NCI-H526 (cell line): Measurements from ENCODE around the gene SEPTIN10.

Experiments used
- DNase-seq, 2 experiments: peaks; one replicate each; lab custom pipeline; 2025; lab: John Stamatoyannopoulos, UW

SEPTIN10 gene

DNA sequence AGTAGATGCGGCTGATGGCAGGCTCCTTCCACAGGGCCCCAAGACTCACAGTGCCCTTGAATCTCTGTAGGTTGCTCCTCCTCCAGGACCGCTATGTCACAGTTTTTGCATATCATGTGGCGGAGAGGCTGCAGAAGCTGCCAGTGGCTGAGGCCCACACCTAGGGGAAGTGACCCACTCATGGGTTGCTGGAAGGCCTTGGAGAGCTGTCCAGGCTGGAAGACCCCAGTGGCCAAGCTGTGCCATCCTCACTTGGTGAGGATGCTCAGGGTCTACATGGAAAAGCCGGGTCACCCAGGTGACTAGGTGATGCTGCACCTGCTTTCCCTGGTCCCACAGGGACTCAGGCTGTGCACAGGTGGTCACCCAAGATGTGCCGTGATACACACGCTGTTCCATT lies 90.6 kb downstream of the SEPTIN10 start:
- DNase-seq, result no peak

- DNase-seq, result no peak
Observed at GRCh38 chr2:109522063-109522374, 91.7 kb downstream of the SEPTIN10 start.

- no peak for DNase-seq
Observed at GRCh38 chr2:109521233-109522062, 92.3 kb downstream of the SEPTIN10 start.

DNA sequence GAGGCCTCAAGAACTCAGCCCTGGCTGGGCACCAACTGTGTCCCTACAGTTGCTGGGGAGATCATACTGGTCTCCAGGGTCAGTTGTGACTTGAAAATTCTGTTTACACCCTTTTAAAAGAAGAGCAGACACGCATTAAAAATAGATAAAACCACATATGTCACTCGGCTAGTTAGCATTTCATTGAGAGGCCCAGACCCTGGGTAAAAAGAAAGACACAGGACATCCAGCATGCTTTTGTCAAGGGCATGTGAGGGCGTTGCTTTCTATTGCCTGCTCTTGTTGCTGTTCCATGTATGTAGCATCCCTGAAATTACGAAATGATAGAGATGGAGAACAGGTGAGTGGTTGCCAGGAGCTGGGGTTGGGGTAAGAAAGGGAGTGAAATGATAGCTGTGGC lies 94.3 kb downstream of the SEPTIN10 start:
- DNase-seq, result no peak

- DNase-seq, result no peak
Observed at GRCh38 chr2:109517118-109517889, 96.5 kb downstream of the SEPTIN10 start.

DNA sequence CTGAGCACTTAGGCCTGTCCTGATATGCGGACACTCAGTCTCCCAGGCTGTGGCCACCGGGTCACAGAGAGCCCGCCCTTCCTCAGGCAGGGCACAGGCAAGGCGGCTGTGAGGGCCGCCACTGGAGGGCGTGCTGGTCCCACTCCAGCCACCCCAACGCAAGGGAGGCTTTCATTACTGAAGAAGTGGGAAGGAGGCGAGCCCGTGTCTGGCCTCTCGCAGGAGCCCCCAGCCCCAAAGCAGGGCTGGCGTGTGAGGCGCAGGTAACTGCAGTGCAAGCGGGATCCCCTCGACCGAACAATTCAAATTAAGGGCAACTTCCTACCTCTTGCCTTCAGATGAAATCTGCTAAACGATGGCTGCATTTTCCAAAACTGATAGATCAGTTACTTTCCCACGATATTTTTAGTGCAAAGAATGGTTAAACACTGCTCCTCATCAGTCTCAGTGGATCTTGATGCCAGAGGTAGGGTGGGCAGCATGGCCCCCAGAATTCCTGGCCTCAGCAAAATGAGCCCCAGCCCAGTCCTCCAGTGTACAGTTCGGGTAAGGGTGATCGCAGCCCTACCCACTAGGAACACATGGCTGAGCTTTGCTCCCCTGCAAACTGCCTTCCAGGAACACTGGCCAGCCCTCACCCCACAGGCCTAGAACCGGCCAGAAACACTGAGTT lies 97.2 kb downstream of the SEPTIN10 start:
- DNase-seq, result peak; percentile 18 to 76

DNA sequence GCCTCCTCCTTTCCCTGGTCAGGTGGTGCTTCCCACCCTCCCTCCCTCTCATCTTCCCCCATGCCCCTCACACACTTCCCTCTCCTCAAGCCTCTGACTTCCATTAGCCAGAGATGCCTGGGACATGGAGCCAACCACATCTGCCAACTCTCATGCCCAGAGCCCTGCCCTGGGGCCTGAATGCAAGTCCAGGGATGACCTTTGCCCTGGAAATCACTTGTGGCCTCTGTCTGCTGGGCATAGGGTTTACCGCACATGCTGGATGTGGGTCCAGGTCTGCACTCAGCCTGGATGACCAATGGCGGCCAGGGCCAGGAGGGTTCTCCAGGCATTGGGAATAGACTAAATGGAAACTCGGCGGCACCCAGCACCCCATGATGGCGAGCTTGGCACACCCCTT lies 98.9 kb downstream of the SEPTIN10 start:
- no peak for DNase-seq

DNA sequence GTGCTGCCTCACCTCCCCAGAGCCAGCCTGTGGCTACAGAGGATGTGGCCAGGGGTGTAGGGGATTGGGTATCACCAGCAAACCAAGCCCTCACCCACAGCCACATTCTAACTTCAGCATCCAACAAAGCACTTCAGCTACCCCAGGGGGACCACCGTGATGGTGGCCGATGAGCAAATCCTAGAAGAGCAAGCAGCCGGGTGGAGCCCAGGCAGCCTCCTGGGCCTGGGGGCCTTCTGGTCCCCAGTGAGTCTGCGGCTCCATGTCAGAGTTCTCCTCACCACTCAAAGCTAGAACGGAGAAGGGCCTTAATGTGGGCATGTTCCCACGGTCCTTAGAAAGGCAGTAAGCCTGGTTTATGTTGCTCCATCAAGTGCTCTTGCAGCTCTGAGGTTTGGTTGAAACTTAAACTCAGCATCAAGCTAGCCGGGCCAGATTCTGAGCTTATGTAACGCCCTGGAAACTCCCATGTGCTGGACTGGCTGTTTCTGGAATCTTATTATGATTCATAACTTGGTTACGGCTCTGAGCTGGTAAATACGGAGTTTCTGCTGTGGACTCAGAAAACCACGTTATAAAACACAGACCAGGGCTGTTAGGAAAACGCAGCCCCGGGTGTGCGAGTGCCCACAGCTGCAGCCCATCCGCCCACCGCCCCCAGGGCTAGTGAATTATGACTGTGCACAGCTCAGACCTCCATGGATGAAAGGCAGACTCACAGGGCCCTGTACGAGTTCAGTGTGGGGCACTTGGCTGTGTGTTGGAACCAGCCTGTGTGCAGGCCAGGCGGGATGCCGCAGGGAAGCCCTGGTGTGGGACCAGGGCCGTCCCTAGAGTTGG lies 99.8 kb downstream of the SEPTIN10 start:
- no peak for DNase-seq

- DNase-seq, result no peak
Observed at GRCh38 chr2:109513230-109513629, 100.5 kb downstream of the SEPTIN10 start.

- no peak for DNase-seq
Observed at GRCh38 chr2:109512076-109512475, 101.7 kb downstream of the SEPTIN10 start.

DNA sequence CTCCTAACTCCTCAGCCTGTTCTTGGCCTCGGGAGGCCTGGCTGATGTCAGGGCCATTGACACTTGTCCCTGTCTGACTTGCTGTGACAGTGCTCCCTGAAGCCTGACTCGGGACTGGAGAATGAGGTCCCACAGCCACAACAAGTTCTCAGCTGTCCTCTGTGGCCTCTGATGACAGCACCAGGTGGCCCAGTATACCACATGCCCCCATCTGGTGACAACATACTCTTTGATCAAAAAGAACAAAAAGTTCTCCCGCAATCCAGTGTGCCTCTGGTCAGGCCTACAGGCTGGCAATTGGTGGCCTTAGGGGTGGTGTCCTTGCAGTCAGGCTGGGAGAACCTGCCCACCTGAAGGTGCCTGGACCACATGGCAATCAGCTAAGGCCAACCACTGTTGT lies 102.6 kb downstream of the SEPTIN10 start:
- no peak for DNase-seq

DNA sequence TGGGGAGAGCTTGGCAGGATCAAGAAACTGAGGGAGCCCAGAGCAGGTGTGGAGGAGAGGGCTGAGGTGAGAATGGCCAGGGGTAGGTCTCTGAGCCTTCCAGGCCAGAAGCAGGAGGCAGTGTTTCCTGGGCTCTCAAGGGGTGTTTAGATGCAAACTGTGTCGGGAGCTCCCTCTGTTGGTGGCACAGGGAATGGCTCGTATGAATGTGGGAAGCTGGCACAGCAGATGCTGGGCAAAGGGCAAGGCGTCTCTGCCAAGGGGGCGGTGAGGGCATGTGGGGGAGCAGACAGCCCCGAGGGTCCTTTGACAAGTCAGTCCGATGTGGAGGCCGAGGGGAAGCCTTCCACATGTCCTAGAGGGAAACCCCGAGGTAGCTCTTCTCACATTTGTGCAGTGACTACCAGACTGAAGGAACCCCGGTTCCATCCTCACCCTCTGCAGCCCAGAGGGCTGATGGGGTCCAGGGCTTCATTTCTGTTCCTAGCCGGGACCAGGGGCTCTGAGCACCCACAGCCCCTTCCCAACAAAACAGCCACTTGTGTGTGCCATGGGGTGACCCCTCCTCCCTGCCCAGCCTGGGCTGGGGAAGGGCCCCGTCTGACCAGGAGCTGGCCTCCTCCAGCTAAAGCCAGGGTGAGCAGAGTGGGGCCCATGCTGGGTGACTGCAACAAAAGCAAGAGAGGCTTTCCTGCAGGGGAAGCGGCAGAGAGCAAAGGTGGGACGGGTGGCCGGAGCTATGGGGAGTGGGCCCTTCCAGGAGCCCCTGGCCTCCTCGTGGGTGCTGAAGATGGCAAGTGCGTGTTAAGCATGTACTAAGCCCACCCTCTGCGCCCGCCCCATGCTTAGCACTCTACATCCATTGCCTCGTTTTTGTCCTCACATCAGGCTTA lies 103.4 kb downstream of the SEPTIN10 start:
- DNase-seq, result peak; percentile 17 to 77

DNA sequence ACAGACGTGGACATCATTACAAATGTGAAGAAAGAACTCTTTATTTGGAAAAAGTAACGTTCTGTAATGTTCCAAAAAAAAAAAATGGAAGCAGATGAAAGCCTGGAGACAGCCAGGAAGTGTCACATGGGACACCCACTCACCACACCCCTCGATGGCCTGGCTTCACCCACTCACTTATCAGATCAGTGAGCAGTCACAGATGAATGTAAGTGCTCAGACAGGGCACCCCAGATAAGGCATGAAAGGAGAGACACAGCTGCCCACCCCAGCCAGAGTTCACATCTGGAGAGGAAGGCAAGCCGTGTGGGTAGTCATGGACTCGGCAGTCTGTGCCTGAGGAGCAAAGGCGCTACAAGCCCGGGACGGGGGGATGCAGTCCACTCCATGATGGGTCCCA lies 105.2 kb downstream of the SEPTIN10 start:
- DNase-seq, result no peak

GRCh38 chr2:109507828-109508227 lies 105.9 kb downstream of the SEPTIN10 start:
- no peak for DNase-seq

GRCh38 chr2:109507217-109507616 lies 106.5 kb downstream of the SEPTIN10 start:
- DNase-seq, result no peak

GRCh38 chr2:109503191-109503590 lies 110.6 kb downstream of the SEPTIN10 start:
- DNase-seq, result no peak

DNA sequence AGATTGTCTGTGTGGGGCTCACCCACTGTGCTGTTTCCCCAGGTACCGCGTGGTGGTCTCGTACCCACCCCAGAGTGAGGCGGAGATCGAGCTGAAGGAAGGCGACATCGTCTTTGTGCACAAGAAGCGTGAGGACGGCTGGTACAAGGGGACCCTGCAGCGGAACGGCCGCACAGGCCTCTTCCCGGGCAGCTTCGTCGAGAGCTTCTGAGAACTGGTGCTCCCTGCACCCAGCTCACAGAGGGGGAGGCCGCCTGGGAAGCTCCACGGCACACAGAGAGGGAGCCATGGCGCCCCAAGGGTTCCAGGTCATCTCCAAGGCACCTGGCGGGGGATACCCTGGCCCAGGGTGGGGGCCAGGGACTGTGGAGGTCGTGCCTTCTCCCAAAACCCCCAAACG lies 112.3 kb downstream of the SEPTIN10 start:
- no peak for DNase-seq

DNA sequence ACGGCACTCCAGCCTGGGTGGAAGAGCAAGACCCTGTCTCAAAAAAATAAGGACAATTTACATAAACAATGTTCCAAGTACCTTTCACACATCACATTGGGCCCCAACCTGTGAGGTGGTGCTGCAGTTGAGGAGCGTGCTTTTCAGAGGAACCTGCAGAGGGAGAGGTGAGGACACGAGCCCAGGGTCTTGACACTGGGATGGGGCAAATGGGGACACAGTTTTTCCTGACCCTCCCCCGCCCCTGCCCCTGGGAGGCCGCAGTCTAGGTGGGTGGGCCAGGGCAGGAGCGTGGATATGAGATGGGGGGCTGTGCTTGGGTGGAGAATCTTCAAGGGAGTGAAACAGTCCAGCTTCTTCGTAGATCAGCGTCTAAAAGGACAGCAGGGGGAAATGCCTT lies 112.9 kb downstream of the SEPTIN10 start:
- no peak for DNase-seq

DNA sequence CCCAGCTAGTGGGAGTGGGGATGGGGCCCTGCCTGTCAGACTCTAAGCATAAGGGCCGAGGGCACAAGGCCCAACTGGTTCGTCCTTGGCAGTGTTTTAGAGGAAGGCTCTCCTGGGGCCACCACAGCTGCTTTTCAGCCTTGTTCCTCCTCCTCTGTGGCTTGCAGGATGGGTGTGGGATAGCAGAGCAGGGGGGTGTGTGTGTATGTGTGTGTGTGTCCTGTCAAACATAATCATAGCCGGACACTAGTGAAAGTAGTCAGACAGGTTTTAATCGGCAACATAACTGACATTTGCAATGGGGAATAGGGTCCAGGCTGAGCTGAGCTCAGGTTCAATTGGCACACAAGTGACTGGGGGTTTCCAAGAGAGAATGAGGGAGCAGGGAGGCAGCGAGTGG lies 114.2 kb downstream of the SEPTIN10 start:
- peak in 1 of 2 experiments; percentile 47 for DNase-seq

DNA sequence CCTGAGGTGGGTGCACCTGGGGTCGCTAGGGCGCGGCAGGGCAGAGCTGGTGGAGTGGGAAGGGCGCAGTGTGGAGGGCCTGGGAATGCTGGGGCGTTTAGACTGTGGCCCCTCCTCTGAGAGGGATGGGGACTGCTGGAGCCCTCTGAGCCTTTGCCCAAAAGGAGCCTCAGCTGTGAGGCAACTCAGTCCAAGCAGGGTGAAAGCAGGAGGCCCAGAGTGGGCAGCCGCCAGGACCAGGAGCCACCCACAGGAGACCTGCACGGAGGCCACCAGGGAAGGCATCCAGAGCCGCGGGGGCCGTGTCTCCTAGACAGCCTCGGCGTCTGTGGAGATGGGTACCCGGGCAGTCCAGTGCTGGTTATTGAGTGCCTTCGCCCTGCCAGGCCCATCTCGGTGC lies 114.9 kb downstream of the SEPTIN10 start:
- no peak for DNase-seq
